HG03575 (cell line): ENCODE data around the gene FAM120AOS.

ENCODE experiments used
- ATAC-seq: cut with Tn5 transposase; IDR thresholded peaks from one replicate; pipeline ENCODE4 v1.9.1; 2021; ENCODE audit not compliant: unreplicated experiment, insufficient number of reproducible peaks, low FRiP score; ENCODE audit errors: extremely low read depth

FAM120AOS gene

DNA sequence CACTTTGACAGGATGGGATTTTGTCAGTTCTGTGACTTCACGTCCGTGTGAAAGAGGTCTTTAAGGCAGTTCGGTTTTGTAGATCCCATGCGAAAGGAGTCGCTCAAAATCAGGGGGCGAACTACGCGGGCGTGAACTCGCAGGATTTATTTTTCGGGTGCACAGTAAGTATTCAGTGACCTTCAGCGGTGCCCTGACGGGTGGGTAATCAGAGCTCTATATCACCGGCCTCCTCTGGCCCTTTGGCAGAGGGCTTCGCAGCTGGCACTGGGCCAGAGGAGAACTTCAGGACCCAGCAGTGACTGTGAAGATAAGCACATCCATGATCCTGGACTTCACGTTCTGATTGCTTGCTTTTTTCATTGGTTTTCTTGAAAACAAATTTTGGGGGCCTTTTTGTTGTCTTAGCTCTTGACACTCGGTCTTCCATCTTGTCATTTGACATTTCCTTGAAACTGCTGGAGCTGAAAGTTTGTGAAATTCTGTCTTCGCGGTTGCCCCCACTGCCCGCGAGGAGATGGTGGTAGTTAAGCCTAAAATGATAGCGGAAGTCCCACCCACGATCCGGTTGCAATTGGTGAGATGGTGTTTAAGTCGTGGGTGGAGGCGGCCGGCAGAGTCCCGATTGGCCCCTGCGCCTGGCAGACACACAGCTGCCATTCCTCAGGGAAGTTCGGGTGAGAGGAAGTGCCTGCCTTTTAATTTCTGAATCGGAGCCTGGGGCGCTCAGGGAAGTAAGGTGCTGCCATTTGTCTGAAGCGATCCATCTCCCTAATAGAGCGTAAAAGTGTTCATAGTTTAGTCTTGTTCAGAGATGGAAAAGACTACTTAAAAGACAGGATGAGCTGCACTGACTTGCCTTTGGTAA, at the start of gene FAM120AOS:
TSS of gene FAM120AOS (minus strand) at position 535 of the 868 bp plus-strand sequence. CDS start 872 bp downstream, outside the sequence.
- ATAC-seq, result no peak

DNA sequence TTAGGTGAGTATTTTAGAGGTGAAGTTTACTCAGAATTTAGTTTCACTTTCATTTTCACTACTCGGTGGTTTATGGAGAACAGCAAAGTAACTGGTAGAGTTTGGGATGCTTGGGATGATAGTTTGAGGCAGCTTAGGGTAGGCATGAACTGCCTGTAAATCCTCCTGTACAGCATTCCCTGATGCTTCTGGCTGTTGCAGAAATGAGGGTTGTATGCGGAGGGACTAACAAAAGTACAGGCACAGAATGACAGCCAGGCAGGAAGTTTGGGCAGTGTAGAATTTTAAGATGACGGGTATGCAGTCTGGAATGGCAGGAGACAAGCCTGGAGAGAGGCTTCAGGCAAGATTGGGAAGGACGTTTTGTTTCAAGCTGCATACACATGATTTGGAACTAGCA, 48.0 kb upstream of the FAM120AOS start:
- ATAC-seq, result no peak

DNA sequence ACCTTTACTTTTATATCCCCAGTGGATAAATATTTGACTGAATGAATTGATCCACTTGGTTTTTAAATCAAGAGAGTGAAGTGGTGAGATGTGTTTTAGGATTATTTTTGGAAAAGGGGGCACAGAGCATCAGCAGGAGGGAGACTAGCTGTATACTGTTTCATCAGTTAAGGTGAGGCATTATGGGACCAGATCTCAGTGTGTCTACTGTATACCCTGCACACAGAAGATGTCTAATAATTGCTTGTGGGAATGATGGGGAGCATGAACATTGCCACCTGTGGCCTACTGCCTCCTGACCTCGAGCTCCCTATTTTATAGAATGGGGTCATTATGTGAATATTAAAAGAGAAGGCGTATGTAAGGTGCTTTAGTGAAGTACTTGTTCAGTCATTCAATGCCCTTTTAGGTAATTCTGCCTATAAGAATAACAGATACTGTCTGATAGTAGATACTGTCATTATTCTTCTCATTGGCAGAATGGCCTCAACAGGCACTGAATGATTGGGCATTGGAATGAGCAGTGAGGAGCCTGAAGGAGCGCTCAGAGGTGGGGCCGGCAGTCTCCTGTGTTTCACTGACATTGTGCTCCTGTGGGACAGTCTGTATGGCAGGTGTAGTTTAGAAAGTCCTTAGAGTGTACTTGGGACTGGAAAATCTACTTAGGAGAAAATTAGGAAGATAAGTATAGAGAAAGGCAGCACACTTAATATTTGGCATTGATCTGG, 47.4 kb upstream of the FAM120AOS start:
- ATAC-seq, result no peak

DNA sequence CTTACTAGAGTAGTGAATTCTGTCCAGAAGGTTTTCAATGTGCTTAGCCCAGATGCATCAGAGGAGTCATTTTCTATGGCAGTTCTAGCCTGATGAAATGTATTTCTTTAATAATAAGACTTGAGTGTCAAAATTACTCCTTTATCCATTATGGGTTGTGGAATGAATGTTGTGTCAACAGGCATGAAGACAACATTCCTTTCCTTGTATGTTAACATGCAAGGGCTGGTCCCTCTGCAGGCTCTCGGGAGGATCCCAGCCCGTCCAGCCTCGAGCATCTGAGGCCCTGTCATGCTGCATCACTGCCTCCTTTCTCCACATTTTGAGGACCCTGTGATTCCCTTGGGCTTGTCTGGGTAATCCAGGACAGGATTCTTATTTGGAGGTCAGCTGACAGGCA, 42.9 kb upstream of the FAM120AOS start:
- ATAC-seq, result no peak

DNA sequence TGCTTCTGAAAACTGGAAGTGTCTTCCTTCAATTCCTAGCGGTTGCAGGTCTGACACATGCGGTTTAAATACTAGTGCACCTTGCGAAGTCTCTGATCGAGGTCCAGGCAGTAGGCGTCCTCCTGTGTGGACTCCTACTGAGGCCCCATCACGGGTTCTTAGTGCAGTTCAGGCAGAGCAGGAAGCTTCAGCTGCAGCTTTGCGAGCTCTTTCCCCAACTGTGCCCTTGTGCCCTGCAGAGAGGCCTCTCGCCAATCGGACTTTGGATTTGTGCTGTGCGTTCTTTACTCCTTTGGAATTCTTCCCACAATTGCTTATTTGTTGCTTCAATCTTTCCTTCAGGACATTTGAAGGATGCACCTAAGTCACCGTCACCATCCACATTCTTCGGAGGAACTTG, 40.6 kb upstream of the FAM120AOS start:
- ATAC-seq, result no peak

DNA sequence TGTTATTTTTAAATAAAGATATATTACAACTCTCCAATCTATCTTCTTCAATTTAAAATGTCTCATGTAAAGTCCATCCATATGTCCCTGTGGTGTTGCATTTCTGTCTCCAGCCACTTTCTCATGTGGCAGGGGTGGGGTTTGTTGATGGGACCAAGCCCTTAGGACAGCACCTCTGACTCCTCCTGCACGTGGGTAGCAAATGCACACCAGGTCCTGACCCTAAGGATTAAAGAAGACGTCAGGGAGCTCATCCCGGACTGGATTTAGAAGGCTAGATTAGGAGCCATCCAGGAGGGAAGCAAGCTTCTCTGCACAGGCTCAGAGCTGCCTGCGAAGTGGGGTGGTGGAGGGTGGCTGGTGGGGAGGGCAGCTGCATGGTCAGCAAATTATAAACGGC, 38.9 kb upstream of the FAM120AOS start:
- no peak for ATAC-seq

DNA sequence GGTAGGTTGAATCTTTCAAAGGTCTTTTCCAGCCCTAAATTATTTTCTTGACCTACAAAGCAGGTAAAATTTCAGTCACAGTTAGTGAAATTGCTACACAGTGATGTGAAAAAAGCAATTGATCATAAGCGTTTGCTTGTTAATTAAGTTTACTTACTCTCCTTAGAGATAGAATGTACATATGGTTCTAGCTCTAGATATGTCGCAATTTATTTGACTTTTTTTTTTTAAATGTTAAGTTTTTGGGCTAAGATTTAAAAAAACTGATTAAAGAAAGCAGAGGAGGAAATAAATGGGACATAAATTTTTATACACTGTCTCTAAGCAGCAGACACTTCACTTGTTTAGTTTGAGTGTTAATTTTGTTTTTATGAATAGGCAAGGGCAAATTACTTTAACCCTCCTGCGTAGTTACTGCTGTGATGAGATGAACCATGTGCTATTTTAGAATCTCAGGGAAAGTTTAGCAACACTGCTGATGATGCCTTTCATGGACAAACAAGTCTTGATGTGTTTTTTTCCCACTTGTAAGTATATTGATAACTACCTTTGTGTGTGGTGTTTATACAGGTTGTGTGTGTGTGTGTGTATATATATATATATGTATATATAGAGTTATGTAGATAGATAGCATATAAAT, 38.3 kb upstream of the FAM120AOS start:
- no peak for ATAC-seq

DNA sequence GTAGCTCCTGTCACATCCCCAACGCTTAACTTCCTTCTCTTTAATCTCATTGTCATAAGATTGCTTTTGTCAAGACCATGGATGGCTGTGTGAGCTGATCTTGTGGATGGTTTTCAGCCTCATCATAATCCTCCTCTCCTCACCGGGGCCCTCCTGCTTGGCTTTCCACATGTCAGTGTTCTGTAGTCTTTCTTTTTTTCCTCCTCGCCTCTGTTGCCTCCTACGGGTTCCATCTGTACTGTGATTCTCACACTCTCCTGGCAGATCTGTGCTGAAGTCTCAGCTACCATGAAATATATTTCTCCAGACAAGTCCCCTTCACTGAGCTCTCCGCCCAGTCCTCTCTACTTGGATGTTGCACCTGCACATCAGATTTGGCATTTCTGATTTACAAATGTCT, 34.9 kb upstream of the FAM120AOS start:
- ATAC-seq, result no peak

DNA sequence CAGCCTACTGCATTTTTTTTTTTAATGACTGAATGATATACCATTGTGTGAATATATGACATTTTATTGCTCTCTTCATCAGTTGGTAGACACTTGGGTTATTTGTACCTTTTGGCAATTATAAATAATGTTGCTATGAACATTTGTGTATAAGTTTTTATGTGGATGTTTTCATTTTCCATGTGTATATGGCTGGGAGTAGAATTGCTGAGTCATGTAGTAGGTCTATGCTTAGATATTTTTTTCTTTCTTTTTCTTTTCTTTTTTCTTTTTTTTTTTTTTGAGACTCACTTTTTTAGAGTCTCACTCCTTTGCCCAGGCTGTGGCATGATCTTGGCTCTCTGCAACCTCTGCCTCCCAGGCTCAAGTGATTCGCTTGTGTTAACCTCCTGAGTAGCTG, 32.9 kb upstream of the FAM120AOS start:
- no peak for ATAC-seq

DNA sequence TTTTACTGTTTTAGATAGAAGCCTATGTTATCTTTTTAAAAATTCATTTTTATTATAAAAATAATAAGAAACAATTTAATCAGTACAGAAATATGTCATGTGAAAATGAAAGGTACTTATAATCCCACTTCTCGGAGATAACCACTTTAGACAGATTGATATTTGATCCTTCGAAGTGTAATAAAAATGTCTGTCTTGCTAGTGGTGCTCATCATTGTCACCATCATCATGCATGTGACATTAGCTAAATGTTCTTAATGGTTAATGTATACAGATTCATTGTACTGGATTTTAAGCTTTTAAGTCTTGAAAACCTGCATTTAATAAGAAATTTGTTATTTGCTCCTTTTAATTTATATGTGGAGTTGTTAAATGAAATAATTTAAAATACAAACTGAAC, 30.1 kb upstream of the FAM120AOS start:
- ATAC-seq, result no peak

DNA sequence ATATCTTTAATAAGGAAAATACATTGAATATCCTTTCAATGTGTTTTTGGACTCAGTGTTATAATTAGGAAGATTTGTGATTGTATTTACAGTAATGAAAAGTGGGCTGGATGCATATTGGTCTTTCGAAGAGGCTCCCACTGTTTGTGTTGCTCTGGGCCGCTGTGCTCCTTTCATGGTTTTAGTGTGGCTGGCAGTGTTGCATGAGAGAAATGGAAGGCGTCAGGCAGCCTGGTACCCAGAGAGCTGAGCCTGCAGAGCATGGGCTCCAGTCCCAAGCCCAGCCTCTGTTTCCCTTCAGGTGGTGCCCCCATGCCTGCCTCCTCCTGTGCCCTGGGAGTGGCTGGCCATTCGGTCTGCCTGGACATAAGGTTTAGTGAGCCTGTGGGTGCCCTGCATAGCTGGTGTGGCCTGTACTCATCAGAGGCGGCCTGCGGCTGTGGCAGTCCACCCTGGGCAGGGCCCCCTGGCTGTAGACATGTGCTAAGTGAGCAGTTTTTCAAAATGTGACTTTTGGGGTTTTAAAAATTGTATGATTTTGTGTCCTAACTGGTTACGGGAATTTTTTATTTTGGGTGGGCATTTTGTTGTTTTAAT, 27.4 kb upstream of the FAM120AOS start:
- no peak for ATAC-seq

DNA sequence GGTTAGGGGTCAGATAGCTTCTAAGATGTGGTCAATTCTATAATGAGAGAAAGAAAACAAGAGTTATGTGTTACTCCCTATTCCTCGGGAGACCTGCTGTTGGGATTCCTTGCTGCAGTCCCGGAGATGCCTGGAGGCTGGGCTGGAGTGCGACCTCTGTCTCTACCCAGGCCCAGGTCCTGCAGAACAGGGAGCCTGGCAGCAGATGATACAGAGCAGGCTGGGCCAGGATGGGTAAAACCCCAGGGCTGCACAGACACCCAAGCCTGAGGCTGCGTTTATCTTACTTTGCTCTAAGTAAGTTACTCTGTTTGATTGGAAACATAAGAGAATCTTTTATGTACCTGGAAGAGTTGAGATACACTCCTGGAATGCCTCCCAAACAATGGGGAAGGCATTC, 26.9 kb upstream of the FAM120AOS start:
- no peak for ATAC-seq

DNA sequence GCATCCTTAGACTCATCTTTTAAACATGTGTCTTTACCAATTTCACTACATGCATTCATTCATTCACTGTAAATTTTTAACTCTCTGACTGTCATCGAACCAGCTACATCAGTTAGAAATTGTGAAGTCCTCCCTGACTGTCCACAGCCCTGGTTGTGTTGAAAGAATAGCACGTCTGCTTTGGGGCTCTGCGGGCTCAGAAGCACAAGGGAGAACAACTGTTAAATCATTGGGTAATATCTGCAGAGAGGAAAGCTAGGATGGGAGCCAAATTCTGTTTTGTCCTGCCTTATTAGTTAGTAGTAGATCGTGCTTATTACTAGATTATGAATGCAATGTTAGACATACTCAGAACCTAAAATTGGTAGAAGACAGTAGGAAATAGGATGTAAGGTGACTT, 26.3 kb upstream of the FAM120AOS start:
- no peak for ATAC-seq

DNA sequence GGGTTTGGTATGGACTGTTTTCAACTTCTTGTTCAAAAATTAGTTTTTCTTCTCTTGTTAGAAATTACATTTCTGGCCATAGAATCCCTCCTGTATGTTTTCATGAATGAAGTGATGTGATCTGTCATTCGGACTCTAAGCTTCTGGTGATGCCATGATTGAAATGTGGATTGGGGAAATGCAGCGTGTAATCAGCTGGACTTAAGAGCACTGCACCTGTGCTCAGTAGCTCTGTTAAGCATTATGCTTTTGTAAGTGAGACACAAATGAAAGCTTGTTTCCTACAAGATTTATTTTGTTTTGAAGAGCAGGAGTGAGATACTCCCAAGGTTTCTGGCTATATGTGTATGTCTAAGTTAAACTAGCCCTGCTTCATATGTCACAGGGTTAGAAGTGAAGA, 24.0 kb upstream of the FAM120AOS start:
- no peak for ATAC-seq

DNA sequence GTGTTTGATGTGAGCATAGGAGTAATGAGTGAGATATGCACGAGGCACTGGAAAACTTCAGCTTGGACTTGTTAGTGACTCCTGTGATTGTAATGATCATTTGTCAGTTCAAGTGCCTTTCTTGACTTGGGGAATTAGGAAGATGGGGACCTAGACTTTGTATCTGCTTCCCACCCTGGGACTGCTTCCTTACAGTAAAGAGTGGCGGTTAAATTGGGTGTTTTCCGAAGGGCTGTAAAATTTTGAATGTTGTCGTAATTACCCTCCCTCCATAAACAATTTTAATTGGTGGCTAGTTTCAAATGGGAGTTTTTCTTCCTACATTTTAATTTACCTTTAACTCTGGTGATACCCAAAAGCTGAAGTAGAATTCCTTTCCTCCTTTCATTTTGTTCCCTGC, 23.5 kb upstream of the FAM120AOS start:
- ATAC-seq, result no peak

DNA sequence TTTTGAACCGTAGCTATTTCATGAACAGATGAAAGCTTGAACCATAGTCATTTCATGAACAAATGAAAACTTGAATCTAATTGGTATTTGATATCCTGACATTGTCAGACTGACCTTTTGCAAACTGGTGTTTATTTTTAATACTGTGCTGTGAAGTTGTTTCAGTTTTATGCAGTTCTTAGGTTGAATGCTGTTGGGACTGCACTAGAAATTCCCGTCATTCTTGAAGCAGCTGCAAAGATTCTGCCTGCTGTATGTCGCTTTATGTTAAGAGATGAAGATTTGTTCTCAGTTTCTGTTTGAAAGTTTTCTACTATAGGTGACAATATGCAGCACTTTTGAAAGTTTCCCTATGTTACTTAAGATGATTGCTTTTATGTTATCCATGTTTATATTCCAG, 22.5 kb upstream of the FAM120AOS start:
- ATAC-seq, result no peak

DNA sequence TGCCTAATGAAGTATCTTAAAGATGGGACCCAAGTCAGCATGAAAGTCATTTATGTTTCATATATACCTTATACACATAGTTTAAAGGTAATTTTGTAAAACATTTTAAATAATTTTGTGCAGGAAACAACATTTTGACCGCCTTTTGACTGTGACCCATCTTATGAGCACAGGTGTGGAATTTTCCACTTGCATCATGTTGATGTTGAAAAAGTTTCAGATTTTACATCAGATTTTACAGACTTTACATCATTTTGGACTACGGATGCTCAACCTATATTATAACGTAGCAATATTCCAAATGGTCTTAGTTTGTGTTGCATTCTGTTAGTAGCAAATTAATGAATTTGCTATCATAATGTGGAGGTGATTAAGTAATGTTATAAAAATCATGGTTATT, 21.7 kb upstream of the FAM120AOS start:
- no peak for ATAC-seq

DNA sequence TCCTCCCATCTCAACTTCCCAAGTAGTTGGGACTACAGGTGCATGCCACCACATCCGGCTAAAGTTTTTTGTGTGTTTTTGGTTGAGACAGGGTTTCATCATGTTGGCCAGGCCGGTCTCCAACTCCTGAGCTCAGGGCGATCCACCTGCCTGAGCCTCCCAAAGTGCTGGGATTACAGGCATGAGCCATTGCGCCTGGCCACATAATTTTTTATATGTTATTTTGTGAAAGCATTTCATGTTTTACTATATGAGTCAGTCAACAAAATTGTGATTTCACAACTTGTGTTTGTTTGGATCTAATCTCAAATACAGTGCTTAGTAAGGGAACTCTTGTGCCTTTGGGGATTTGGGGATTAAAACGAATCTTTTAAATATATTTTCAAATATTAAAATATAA, 20.0 kb upstream of the FAM120AOS start:
- ATAC-seq, result no peak

DNA sequence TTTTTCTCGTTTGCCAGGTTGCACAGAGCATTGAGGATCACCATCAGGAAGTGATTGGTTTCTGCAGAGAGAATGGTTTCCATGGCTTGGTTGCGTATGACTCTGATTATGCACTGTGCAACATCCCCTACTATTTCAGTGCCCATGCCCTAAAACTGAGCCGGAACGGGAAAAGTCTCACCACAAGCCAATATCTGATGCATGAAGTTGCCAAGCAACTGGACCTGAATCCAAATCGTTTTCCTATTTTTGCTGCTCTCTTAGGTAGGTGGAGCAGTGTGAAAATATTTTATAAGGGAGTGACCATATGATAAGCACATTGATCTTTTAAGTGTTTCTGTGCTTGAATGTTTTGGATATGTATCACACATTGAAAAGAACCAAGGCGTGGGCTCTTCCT, 17.7 kb upstream of the FAM120AOS start:
- ATAC-seq, result no peak

DNA sequence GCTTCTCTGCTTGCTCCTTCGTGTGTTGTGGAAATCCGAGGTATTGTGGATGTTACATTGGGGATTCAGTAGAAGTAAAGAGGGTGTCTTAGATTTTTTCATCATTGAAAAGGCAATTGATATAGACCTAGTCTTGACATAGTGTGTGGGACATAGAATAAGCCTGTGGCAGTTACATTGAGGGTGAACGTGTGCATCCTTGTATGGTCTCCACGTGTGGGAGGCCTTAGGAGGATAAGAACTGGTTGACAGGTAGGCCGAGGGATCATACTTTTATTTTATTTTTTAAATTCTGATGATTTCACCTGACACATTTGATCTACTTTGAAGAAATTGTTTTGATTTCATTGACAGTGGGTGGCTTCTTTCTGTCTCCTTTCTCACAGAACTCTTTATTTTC, 17.0 kb upstream of the FAM120AOS start:
- ATAC-seq, result no peak
